Fibroblast of the aortic adventitia (primary cell): ENCODE data around the gene PLPPR5. TPM values are rescaled to one million over a fixed set of nuclear protein-coding genes. Genes with fewer than 3 reads are reported as not detected.

ENCODE experiments used
- DNase-seq: peaks from one replicate; pipeline ENCODE4 v3.0.0-alpha.2; 2010; ENCODE audit warnings: low read depth
- H3K4me3 ChIP-seq: 2 replicates; pipeline ENCODE4 v1.5.1; 2011; ENCODE audit warnings: low read depth, mild to moderate bottlenecking, control low read depth, low read length, moderate library complexity
- CTCF ChIP-seq: IDR thresholded peaks from 2 replicates; pipeline ENCODE4 v1.5.1; 2011; ENCODE audit warnings: mild to moderate bottlenecking, low read length, control low read depth, inconsistent platforms; ENCODE audit not compliant: insufficient read depth
- total RNA-seq: library from RNA; depleted of rRNA; stranded (reverse); fragments of >200 nt; gene quantifications from 2 replicates; pipeline ENCODE4 v1.2.3, GENCODE V29; 2012; ENCODE audit warnings: low replicate concordance

PLPPR5 gene
- total RNA-seq, 1 donor = 0.09 TPM

GRCh38 chr1:98906361-98906760 lies 98.3 kb downstream of the PLPPR5 start:
- no peak for DNase-seq
- no peak overlapping the region for H3K4me3 ChIP-seq
- TF ChIP-seq CTCF = no peak

GRCh38 chr1:98904684-98905083 lies 100.0 kb downstream of the PLPPR5 start:
- no peak for DNase-seq
- no peak for TF ChIP-seq CTCF
- no peak overlapping the region for H3K4me3 ChIP-seq

GRCh38 chr1:98903726-98904125 lies 100.9 kb downstream of the PLPPR5 start:
- TF ChIP-seq CTCF = no peak
- no peak for DNase-seq
- no peak overlapping the region for H3K4me3 ChIP-seq

GRCh38 chr1:98903261-98903660 lies 101.4 kb downstream of the PLPPR5 start:
- DNase-seq = peak; percentile 85
- H3K4me3 ChIP-seq = no peak overlapping the region
- TF ChIP-seq CTCF = no peak

GRCh38 chr1:98898940-98899339 lies 105.7 kb downstream of the PLPPR5 start:
- no peak for TF ChIP-seq CTCF
- peak; percentile 28 for DNase-seq

GRCh38 chr1:98897479-98897878 lies 107.2 kb downstream of the PLPPR5 start:
- no peak overlapping the region for H3K4me3 ChIP-seq
- DNase-seq = no peak
- TF ChIP-seq CTCF = no peak

More at GRCh38 chr1:98898940-98899339, 105.7 kb downstream of the PLPPR5 start:
- no peak overlapping the region for H3K4me3 ChIP-seq

GRCh38 chr1:98896711-98897445 lies 107.8 kb downstream of the PLPPR5 start:
- H3K4me3 ChIP-seq = no peak overlapping the region
- TF ChIP-seq CTCF = no peak
- no peak for DNase-seq
